ENCODE measurements around the gene DNAAF1. TPM values are rescaled to one million over a fixed set of nuclear protein-coding genes. Genes with fewer than 3 reads are reported as not detected.

DNAAF1 gene
- total and polyA plus RNA-seq, 2 of the 4 experiments (the other 2 are of a cell fraction) = 0.05 TPM; not detected in 1

DNA sequence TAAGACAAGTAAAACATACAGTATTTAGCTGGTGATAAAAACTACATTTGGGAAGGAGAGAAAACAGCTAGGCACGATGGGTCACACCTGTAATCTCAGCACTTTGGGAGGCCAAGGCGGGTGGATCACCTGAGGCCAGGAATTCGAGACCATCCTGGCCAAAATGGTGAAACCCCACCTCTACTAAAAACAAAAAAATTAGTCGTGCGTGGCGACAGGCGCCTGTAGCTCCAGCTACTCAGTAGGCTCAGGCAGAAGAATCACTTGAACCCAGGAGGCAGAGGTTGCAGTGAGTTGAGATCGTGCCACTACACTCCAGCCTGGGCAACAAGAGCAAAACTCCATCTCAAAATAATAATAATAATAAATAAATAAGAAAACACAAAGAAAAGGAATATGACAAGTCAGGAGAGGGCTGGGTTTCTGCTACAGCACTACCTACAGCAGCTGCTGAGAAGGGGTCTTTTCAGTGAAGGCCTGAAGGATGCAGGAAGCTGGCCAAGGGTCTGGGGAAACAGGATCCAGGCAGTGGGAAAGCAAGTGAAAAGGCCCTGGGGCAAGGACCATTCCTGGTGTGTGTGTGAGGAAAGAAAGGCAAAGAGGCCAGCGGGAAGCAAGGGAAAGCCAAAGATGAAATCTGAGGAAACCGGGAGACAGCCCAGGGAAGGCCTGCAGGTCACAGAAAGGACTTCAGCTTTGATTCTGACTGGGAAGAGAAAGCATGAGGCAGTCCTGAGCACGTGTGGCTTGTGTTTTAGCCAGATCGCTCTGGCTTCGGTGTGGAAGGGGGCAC lies 39.0 kb upstream of the DNAAF1 start (continued):
- TF ChIP-seq RCOR1 (IDR thresholded peaks at IDR 0.05; ENCODE audit: insufficient replicate concordance, low read length) = no peak

DNA sequence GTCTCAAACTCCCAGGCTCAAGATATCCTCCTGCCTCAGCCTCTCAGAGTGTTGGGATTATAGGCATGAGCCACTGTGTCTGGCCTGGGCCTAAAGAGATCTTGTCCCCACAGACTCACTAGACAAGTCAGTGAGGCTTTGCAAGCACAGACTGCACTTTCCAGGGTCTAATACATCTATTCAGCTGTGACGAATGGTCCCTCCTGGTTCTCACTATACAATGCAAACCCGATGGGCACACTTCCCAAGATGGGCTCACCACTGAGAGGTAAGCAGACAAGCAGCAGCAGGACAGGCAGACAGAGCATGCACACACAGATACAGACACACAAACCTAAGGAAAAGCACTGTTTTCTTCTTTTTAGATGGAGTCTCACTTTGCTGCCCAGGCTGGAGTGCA lies 37.2 kb upstream of the DNAAF1 start:
- no peak overlapping the region for H3K14ac ChIP-seq (replicated peaks; ENCODE audit: low read depth, low read length)
- no TSS peak for BruUV-seq (replicated peaks)
- H2AFZ ChIP-seq (replicated peaks; ENCODE audit: low read length, poor library complexity) = no peak overlapping the region
- H3K27me3 ChIP-seq (ENCODE audit: control insufficient read depth, insufficient read depth, low read length) = no peaks in the 10 kb centered on the region
- H2BK5ac ChIP-seq (ENCODE audit: low read depth, low read length, poor library complexity, severe bottlenecking) = no peak overlapping the region
- H2BK20ac ChIP-seq (ENCODE audit: low read depth, low read length) = no peak overlapping the region
- no peak overlapping the region for H4K91ac ChIP-seq (ENCODE audit: insufficient read depth, low read depth, low read length)
- TF ChIP-seq CHD1 (IDR thresholded peaks at IDR 0.05; ENCODE audit: low read depth, low read length) (no peak), POLR2A (IDR thresholded peaks at IDR 0.05; ENCODE audit: low read depth, low read length) (no peak), RAD21 (IDR thresholded peaks at IDR 0.05; ENCODE audit: low read length) (no peak)
- TF ChIP-seq, protein P1, sequence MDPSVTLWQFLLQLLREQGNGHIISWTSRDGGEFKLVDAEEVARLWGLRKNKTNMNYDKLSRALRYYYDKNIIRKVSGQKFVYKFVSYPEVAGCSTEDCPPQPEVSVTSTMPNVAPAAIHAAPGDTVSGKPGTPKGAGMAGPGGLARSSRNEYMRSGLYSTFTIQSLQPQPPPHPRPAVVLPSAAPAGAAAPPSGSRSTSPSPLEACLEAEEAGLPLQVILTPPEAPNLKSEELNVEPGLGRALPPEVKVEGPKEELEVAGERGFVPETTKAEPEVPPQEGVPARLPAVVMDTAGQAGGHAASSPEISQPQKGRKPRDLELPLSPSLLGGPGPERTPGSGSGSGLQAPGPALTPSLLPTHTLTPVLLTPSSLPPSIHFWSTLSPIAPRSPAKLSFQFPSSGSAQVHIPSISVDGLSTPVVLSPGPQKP (IDR thresholded peaks at IDR 0.05; ENCODE audit: borderline replicate concordance, low read depth, low read length) = no peak
- peaks cover 3% of the 10 kb centered on the region; the same call in 1 of the 2 replicates for H3K4me1 ChIP-seq (ENCODE audit: control insufficient read depth, insufficient read depth, low read length)
- H2BK120ac ChIP-seq (ENCODE audit: low read depth, low read length) = no peak overlapping the region
- H3K9me1 ChIP-seq (ENCODE audit: insufficient read depth, low read length) = peaks cover 8% of the 10 kb centered on the region
- no peak overlapping the region for H4K5ac ChIP-seq (ENCODE audit: low read depth, low read length)
- no peak overlapping the region for H3K56ac ChIP-seq (ENCODE audit: extremely low read depth, insufficient read depth, low read length)
- no peak overlapping the region for H3K4ac ChIP-seq (ENCODE audit: low read depth, low read length)
- ATAC-seq (ENCODE audit: low read depth) (no peak), DNase-seq (no peak)
- ChIA-PET CTCF (no interaction called here), POLR2A (ENCODE audit: unreplicated experiment) (no interaction called here)
- H3K79me1 ChIP-seq (ENCODE audit: low read depth in 1 of 2, low read length in 2 of 2) = peaks cover 31 to 78% of the 10 kb centered on the region in 2 experiments
- H4K20me1 ChIP-seq (ENCODE audit: insufficient read depth, low read length) = peaks cover 70% of the 10 kb centered on the region
- H2AK5ac ChIP-seq (ENCODE audit: low read depth, low read length) = no peak overlapping the region
- no peak overlapping the region for H2AK9ac ChIP-seq (replicated peaks; ENCODE audit: low read depth, low read length, poor library complexity)
- H3K9me3 ChIP-seq (ENCODE audit: control insufficient read depth, insufficient read depth, low read length) = no peaks in the 10 kb centered on the region
- peaks cover 7% of the 10 kb centered on the region; the same call in 1 of the 2 replicates for H3K36me3 ChIP-seq (ENCODE audit: control insufficient read depth, insufficient read depth, low read length)
- in situ Hi-C loops (cut with MboI; ENCODE audit: low sequenced_read_pairs) (no loop called here), intact Hi-C loops (cut with micrococcal nuclease) (no loop called here), dilution Hi-C loops (cut with HindIII; ENCODE audit: low sequenced_read_pairs, unreplicated experiment) (no loop called here)
- no peak overlapping the region for H3K4me3 ChIP-seq (ENCODE audit: insufficient read depth, low read depth, low read length)
- no peak overlapping the region for H4K8ac ChIP-seq (ENCODE audit: low read depth in 2 of 2, low read length in 2 of 2)
- 100% methylated on average over 2 of the region's 2 CpGs; no CpG with 5 or more reads in 1 of the 2 experiments for WGBS, 2 experiments (ENCODE audit: extremely low coverage in 2 of 2, insufficient read length in 1 of 2)
- H3K9ac ChIP-seq (ENCODE audit: low read depth, low read length) = no peak overlapping the region
- H3K27ac ChIP-seq (ENCODE audit: insufficient read depth, low read length) = no peak overlapping the region
- H3K4me2 ChIP-seq (ENCODE audit: low read depth, low read length) = no peak overlapping the region
- H2BK15ac ChIP-seq (ENCODE audit: low read depth, low read length) = no peak overlapping the region
- no peak overlapping the region for H3K23ac ChIP-seq (ENCODE audit: low read depth, low read length)
- H3K18ac ChIP-seq (ENCODE audit: low read depth, low read length) = no peak overlapping the region
